WI38 (cell line): Measurements from ENCODE around the gene CUX1.

Experiments used
- H3K4me3 ChIP-seq: 2 replicates; pipeline ENCODE4 v1.5.1; 2011; ENCODE audit warnings: low read depth, mild to moderate bottlenecking, control low read depth, low read length
- CTCF ChIP-seq: IDR thresholded peaks from 2 replicates; pipeline ENCODE4 v1.5.1; 2012; ENCODE audit warnings: low read depth, mild to moderate bottlenecking, control low read depth, low read length

CUX1 gene

GRCh38 chr7:102165136-102165535 lies 347.7 kb downstream of the CUX1 start:
- no peak overlapping the region for H3K4me3 ChIP-seq
- TF ChIP-seq CTCF, result no peak

GRCh38 chr7:102167254-102167653 lies 349.8 kb downstream of the CUX1 start:
- no peak overlapping the region for H3K4me3 ChIP-seq
- no peak for TF ChIP-seq CTCF

GRCh38 chr7:102169651-102170392 lies 352.4 kb downstream of the CUX1 start:
- TF ChIP-seq CTCF, result no peak
- H3K4me3 ChIP-seq, result no peak overlapping the region

GRCh38 chr7:102170393-102170970 lies 353.1 kb downstream of the CUX1 start:
- TF ChIP-seq CTCF, result no peak
- no peak overlapping the region for H3K4me3 ChIP-seq

- TF ChIP-seq CTCF, result no peak
- no peak overlapping the region for H3K4me3 ChIP-seq
Measured at GRCh38 chr7:102173669-102174068, 356.2 kb downstream of the CUX1 start.

GRCh38 chr7:102175423-102176170 lies 358.2 kb downstream of the CUX1 start:
- TF ChIP-seq CTCF, result no peak
- H3K4me3 ChIP-seq, result no peak overlapping the region

GRCh38 chr7:102178410-102178809 lies 361.0 kb downstream of the CUX1 start:
- TF ChIP-seq CTCF, result no peak
- H3K4me3 ChIP-seq, result no peak overlapping the region
